WI38 (cell line): ENCODE measurements around the gene NANOS2.
"Not testable (repeated sequence)": the region's sequence is repeated elsewhere in the genome, so short reads cannot be mapped to it uniquely, and the experiment has no call there.

Experiments used
- H3K4me3 ChIP-seq: 2 replicates; pipeline ENCODE4 v1.5.1; 2011; ENCODE audit warnings: low read depth, mild to moderate bottlenecking, control low read depth, low read length
- TF ChIP-seq, protein P1 (sequence below): IDR thresholded peaks from 2 replicates; pipeline ENCODE4 v1.5.1; 2012; ENCODE audit warnings: low read depth, mild to moderate bottlenecking, control low read depth, low read length

NANOS2 gene

DNA sequence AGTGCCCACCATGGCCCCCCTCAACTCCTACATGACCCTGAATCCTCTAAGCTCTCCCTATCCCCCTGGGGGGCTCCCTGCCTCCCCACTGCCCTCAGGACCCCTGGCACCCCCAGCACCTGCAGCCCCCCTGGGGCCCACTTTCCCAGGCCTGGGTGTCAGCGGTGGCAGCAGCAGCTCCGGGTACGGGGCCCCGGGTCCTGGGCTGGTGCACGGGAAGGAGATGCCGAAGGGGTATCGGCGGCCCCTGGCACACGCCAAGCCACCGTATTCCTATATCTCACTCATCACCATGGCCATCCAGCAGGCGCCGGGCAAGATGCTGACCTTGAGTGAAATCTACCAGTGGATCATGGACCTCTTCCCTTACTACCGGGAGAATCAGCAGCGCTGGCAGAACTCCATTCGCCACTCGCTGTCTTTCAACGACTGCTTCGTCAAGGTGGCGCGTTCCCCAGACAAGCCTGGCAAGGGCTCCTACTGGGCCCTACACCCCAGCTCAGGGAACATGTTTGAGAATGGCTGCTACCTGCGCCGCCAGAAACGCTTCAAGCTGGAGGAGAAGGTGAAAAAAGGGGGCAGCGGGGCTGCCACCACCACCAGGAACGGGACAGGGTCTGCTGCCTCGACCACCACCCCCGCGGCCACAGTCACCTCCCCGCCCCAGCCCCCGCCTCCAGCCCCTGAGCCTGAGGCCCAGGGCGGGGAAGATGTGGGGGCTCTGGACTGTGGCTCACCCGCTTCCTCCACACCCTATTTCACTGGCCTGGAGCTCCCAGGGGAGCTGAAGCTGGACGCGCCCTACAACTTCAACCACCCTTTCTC lies 42.3 kb downstream of the NANOS2 start:
- H3K4me3 ChIP-seq, result no peak overlapping the region
- TF ChIP-seq, protein P1, sequence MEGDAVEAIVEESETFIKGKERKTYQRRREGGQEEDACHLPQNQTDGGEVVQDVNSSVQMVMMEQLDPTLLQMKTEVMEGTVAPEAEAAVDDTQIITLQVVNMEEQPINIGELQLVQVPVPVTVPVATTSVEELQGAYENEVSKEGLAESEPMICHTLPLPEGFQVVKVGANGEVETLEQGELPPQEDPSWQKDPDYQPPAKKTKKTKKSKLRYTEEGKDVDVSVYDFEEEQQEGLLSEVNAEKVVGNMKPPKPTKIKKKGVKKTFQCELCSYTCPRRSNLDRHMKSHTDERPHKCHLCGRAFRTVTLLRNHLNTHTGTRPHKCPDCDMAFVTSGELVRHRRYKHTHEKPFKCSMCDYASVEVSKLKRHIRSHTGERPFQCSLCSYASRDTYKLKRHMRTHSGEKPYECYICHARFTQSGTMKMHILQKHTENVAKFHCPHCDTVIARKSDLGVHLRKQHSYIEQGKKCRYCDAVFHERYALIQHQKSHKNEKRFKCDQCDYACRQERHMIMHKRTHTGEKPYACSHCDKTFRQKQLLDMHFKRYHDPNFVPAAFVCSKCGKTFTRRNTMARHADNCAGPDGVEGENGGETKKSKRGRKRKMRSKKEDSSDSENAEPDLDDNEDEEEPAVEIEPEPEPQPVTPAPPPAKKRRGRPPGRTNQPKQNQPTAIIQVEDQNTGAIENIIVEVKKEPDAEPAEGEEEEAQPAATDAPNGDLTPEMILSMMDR, result no peak

DNA sequence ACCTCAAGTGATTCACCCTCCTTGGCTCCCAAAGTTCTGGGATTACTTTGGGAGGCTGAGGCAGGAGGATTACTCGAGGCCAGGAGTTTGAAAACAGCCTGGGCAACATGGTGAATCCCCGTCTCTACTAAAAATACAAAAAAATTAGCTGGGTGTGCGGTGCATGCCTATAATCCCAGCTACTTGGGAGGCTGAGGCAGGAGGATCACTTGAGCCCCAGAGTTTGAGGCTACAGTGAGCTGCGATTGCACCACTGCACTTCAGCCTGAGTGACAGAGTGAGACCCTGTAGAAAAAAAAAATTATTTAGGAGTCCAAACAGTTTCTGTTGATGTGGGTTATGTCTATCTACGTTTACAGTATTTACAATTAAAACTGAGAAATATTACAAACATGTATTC lies 43.8 kb downstream of the NANOS2 start:
- TF ChIP-seq, protein P1, result no peak
- no peak overlapping the region for H3K4me3 ChIP-seq

DNA sequence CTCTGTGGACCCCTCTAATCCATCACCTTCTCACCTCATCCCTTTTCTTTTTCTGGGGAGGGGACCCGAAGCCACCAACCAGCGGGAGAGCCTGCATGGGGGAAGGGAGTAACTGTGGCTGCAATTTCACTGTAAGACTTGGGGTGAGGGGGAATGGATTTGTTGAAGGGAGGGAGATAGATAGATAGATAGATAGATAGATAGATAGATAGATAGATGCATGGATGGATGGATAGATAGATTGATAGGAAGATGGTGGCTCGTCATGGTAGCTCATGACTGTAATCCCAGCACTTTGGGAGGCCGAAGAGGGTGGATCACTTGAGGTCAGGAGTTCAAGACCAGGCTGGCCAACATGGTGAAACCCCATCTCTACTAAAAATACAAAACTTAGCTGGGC lies 47.3 kb downstream of the NANOS2 start:
- not testable (repeated sequence) for H3K4me3 ChIP-seq

DNA sequence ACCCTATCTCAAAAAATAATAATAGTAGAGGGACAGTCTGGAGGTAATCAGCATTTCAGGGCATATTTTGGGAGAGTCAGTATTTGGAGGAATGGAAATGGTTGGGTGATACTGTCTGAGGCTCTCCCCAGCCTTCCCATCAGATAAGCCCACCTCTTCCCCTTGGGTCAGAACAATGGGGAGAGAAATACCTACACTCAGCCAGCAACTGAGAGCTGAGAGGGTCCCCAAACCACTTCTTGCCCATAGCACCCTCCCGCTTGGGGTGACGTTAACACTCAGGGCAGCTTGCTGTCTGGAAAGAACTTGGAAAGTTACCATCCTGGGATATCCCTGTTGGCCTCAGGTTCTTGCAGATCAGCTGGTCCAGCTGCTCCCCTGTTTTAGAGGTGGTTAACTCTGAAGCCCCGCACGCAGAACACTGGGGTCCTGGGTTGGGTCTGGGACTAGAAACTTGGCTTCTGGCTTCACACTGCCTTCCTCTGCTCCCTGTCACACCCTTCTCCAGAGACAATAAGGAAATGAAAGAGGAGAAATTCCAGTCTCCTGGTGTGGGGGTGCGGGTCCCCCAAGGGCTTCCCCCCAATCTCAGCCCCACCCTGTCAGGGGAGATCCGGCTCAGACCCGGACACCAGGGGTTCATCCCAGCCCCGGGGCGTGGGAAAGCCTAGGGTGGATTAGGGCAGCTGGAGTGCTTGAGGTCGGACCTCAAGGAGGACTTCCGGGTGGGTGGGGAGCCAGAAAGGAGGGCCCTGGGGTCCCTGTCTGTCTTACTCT lies 48.0 kb downstream of the NANOS2 start:
- H3K4me3 ChIP-seq, result no peak overlapping the region

DNA sequence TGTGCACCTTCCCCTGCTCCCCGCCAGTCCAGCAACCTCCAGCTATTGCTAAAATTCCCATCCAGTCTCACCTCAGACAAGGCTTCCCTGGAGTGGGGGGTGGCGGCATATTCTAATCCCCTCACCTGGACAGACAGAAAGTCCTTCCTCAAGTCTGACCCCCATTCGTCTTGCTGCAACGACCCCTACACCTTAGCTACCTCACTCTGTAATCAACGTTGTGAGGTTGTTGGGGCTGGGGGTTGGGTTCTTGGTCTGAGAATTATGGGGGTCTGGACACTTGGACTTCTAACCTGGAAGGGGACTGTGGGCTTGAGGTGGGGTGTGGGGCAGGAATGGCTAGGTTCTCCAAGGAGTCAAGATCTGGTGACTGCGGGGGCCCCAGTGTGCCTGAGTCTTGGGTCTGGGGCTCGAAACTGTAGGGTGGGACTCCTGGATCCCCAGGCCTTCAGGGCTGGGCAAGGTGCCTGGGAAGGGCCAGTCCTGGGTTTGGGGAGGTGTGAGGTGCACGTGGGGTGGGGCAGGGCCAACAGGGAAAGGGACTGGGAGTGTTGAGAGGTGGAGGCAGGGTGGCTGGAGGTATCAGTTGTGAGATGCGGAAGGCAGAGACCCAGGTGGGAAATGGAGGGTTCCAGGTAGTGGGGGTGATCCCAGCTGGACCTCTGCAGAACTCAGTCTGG lies 49.2 kb downstream of the NANOS2 start:
- no peak overlapping the region for H3K4me3 ChIP-seq
- TF ChIP-seq, protein P1, result no peak

More for the DNA sequence above, 48.0 kb downstream of the NANOS2 start:
- TF ChIP-seq, protein P1, result no peak

DNA sequence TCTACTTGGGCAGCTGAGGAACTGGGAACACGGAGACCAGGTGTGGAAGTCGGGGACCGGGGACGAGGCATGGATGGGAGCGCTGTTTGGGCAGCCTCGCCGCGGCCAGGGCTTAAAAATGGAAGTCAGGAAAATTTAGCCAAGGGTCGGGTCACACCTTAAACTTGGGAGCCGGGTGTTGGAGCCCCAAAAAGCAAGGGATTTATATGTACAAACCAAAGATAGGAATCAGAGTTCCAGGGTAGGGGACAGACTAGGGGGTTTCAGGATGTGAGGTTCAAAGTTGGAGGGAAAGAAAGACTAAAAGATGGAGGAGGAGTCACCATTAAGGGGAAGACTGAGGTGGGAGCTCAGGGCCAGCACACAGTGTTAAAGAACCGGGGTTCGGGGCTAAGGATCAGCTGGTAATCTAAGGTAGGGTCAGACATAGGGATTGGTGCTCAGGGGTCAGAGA lies 49.9 kb downstream of the NANOS2 start:
- TF ChIP-seq, protein P1, result no peak
- H3K4me3 ChIP-seq, result no peak overlapping the region

DNA sequence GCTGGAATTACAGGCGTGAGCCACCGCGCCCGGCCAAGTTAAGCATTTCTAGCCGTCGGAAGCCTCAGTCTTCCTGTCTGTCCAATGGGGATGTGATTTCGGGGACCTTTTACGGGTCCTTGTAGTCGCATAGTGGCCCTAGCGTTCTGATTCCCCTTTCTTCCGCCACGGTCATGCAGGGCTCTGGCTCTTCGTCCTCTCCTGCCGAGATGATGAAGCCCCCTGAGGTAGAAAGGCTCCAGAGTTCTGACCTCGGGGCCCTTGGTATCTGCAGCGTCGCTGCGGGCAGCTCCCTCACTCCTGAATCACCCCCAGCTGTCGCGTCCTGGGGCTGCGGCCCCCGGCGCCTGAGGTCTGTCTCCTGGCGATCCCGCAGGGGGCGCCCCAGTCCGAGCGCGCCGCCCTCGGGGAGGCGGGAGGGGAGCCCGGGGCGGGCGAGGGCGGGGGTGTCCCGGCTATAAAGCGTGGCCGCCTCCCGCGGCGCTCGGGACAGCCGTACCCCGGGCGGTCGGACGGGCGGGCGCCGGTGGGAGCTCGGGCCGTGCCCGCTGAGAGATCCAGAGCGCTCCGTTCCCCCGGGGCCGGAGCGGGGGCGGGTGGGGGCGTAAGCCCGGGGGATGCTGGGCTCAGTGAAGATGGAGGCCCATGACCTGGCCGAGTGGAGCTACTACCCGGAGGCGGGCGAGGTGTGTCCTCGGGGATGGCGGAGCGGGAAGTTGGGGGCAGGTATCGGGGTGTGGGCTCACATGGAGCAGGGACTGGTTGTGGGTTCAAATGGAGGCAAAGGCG lies 50.5 kb downstream of the NANOS2 start, which contains the start of gene FOXA3:
FOXA3 (plus strand) TSS at position 487 of the 789 bp plus-strand sequence; CDS start at position 618, 131 bp downstream.
- TF ChIP-seq, protein P1, result peak; percentile 43; the same call in 1 of the 2 replicates
- H3K4me3 ChIP-seq, result peak within 1 kb of the TSS; percentile 34
